CD4-positive, alpha-beta T cell treated with Interferon alpha-2 for 1 hour (primary cell): Measurements from ENCODE around the gene ZCCHC24.
"Not testable (repeated sequence)": the region's sequence is repeated elsewhere in the genome, so short reads cannot be mapped to it uniquely, and the experiment has no call there.

Source experiments
- DNase-seq, 2 donors: peaks; one replicate each; pipeline ENCODE4 v3.0.0-alpha.2; 2020 to 2022

Gene ZCCHC24

GRCh38 chr10:79472449-79472848 lies 27.0 kb upstream of the ZCCHC24 start:
- DNase-seq = no peak

GRCh38 chr10:79471776-79472175 lies 26.4 kb upstream of the ZCCHC24 start:
- no peak for DNase-seq

- no peak for DNase-seq
Measured at GRCh38 chr10:79470096-79470495, 24.7 kb upstream of the ZCCHC24 start.

GRCh38 chr10:79468841-79469585 lies 23.6 kb upstream of the ZCCHC24 start:
- DNase-seq = no peak

GRCh38 chr10:79468015-79468560 lies 22.7 kb upstream of the ZCCHC24 start:
- no peak for DNase-seq

- DNase-seq = no peak
Measured at GRCh38 chr10:79465341-79465740, 19.9 kb upstream of the ZCCHC24 start.

GRCh38 chr10:79463578-79464496 lies 18.4 kb upstream of the ZCCHC24 start:
- no peak for DNase-seq

GRCh38 chr10:79460687-79461086 lies 15.3 kb upstream of the ZCCHC24 start:
- no peak for DNase-seq

GRCh38 chr10:79459243-79459642 lies 13.8 kb upstream of the ZCCHC24 start:
- no peak for DNase-seq

GRCh38 chr10:79458483-79458882 lies 13.1 kb upstream of the ZCCHC24 start:
- DNase-seq = no peak

- DNase-seq = no peak
Measured at GRCh38 chr10:79457256-79457785, 11.9 kb upstream of the ZCCHC24 start.

GRCh38 chr10:79454259-79454658 lies 8.8 kb upstream of the ZCCHC24 start:
- no peak for DNase-seq

GRCh38 chr10:79453392-79453791 lies 8.0 kb upstream of the ZCCHC24 start:
- no peak for DNase-seq

GRCh38 chr10:79452174-79452611 lies 6.8 kb upstream of the ZCCHC24 start:
- no peak for DNase-seq

GRCh38 chr10:79451046-79451699 lies 5.7 kb upstream of the ZCCHC24 start:
- DNase-seq = no peak

- DNase-seq = no peak
Measured at GRCh38 chr10:79449181-79450146, 4.0 kb upstream of the ZCCHC24 start.

GRCh38 chr10:79448732-79449049 lies 3.3 kb upstream of the ZCCHC24 start:
- DNase-seq = no peak

GRCh38 chr10:79447911-79448731 lies 2.7 kb upstream of the ZCCHC24 start:
- no peak for DNase-seq

- not testable (repeated sequence) for DNase-seq
Measured at GRCh38 chr10:79447249-79447648, 1.8 kb upstream of the ZCCHC24 start.

GRCh38 chr10:79446758-79447084 lies 1.3 kb upstream of the ZCCHC24 start:
- DNase-seq = no peak
